DMS53 treated with DMSO at 0.1 percent for 48 hours (cell line): Measurements from ENCODE around the gene IKZF1.

Experiments used
- DNase-seq: peaks from one replicate; lab custom pipeline; 2025; ENCODE audit not compliant: unreplicated experiment; lab: John Stamatoyannopoulos, UW

The IKZF1 gene

DNA sequence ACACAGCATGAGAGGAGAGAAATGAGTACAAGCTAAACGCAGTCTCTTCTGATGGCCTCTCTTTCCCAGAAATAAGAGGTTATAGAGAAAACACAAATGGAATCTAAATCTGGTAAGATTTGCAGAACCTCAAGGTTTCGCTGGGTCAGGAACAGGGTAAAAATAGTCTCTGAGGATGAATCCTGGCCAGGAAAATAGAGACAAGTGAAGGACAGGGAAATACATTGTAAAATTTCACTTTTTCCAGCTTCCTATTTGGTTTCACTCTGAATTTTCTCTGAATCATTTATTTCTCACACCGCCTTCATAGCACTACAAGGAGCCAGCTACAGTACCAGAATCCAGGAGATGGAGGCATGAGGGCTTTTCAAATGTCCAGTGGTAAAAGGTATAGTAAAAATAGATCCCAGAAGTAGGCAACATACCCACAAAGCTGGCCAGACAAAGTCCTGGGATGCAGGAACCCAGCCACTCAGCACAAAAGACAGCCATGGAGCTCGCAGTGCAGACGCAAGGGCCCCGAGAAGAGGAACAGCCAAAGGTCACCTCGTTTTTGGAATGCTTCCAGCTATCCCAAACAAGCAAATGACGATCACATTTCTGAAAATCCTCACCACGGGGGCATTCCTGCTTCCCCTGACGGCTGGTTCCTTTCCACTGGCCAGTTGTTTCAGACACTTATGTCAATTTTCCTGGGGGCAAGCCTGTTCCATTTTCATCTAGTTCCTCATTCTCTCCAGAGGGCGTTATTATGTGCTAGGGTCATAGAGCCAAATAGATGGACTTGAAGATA lies 21.5 kb upstream of the IKZF1 start:
- no peak for DNase-seq

GRCh38 chr7:50283731-50284130 lies 20.8 kb upstream of the IKZF1 start:
- DNase-seq, result no peak

- DNase-seq, result no peak
These were observed 20.2 kb upstream of the IKZF1 start for GRCh38 chr7:50284296-50284695.

DNA sequence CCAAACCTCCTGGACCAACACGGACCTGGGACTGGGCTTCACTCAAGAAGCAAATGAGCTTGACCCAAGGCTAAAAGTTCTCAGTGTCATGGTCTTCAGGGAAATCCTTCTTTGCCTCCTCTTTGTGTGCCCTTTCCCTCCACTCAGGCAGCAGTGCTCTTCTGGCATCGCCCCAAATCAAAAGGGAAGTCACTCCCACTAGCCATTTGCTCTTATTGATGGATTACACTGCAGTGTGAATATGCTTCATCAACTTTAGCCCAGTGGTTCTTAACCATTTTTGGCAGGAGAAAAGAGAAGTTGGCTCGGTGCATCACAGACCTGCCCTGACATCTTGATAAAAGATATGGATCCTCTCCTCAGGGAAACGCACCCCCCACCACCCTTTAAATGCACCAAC lies 19.2 kb upstream of the IKZF1 start:
- no peak for DNase-seq

GRCh38 chr7:50287129-50287528 lies 17.4 kb upstream of the IKZF1 start:
- DNase-seq, result no peak

DNA sequence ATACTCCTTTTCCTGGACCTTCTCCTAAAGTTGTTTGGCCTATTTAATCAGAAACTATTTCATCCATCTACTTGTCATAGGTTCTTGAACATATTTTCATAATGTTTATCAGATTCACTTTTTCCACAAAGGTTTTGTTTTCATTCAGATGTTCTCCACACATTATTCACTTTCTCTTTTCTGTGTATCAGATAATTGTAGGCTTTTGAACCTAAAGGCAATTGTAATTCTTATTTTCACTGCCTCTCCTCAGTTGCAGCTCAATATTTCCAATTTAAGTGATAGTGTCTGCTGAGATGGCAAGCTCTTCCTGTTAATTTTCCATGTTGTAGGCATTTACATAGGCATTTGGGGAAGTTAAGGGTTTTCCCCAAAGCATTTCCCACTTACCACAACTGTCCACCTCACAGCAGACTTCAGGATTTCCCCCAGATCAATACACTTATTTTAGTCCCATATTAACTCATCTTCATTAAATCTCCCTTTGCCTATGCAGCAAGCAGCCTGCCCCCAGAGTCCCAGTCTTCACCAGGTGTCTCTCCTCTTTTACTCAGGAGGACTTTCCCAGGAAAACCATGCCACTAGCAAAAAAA lies 12.3 kb upstream of the IKZF1 start:
- DNase-seq, result no peak

DNA sequence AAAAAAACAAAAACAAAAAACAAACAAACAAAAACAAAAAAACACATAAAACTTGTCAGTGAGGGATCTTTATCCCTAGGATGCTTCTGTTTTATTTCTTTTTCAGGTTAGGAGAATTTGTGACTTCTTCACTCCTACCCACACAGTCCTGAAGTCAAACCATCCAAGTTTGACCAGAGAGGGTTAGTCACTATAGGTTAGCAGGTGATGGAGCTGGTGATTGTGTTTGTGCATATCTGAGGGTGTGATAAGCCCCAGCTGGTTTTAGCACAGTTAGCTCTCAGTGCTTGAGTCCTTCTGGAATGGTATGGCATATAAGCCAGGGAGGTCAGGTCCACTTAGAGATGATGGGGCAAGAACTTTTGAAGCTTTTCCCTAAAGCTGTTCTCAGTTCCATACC lies 11.8 kb upstream of the IKZF1 start:
- DNase-seq, result no peak

DNA sequence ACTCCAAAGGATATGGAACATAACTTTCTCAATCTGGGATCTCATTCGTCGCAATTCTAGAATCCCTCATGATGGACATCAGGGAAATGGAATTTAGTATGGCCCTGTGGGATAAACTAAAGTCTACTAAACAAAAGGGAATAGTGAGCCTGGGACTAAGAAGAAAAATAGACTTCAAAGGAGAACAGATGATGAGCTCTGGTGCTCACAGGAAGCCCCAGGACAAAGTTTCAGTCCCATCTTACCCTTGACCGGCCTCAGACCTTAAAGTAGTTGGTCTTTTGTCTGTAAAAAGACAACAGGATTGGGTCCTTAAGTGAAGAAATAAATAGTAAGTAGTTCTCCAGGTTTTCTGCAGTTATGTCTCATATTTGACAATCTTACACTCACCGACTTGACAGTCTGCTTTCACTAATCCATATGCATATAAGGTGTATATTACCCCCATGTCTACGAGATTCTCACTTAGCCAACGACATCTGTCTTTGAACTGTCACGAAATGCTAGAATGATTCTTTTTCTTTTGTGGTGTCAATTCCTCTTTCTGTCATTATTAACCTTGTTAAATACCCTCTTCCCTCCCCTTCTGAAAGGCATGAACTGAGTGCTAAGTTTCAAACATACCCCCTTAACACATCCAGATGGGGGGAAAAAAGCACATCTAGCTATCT lies 10.9 kb upstream of the IKZF1 start:
- DNase-seq, result no peak

DNA sequence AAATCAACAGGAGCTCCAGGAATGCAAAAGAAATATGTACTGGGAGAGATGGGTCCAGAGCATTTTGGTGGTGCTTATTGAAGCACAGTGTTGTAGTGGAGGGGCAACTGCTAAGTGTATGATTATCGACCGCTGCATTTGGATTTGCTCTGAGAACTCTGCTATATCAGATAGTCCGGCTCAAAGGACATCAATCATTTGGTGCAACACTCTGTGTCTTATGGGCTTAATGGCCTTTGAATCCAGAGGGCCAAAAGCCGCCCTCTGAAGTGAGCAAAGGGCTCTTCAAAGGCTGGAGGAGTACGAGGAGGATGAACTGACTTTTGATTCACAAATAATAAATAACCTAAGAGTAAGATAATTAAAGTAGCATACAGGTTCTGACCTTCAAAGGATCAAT lies 9.4 kb upstream of the IKZF1 start:
- no peak for DNase-seq

GRCh38 chr7:50296799-50297198 lies 7.7 kb upstream of the IKZF1 start:
- no peak for DNase-seq

DNA sequence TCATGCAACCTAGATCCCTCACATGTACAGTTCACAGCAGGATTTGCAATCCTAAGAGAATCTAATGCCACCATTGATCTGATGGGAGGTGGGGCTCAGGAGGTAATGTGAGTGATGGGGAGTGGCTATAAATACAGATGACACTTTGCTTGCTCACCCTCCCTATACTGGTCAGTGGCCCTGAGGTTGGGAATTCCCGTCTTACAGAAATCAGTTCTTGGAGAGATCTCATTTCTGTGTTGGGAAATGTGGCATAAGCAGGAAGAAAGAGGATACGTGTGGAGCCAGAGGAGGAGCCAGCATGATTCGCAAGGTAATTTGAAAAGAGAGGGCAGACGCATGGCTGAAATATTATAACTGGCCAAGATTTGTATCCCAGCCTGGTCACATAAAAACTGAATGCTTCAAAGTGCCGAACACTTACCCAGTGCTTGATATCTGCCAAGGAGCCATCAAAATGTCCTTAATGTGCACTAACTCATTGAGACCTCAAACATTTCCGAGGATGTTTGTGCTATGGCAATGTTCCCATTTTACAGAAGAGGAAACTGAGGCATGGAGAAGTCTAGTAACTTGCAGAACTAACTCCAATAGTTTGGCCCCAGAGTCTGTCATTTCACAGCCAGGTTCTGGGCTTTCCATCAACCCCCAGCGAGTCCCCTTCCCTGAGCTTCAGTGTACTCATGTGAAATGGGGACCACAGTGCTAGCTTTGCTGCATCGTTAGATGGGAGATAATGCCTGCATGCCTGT lies 5.5 kb upstream of the IKZF1 start:
- DNase-seq, result no peak

DNA sequence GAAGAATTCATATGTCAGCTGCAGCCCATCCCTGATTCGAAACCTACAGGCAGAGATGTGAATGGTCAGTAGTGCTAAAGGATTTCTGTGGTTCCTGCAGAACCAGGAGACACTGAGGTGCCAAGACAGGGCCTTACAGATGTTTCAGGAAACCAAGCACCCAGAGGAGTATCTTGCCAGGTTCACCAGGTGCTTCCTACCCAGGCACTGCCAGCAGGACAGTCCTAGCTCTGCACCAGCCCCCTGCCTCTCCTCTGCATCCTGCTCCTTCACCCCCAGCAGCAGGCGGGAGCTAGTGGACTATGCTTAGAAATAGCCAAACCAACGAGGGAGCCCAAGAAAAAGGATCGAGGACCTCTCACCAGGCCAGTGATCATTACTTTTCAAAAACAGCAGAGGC lies 4.2 kb upstream of the IKZF1 start:
- DNase-seq, result no peak

DNA sequence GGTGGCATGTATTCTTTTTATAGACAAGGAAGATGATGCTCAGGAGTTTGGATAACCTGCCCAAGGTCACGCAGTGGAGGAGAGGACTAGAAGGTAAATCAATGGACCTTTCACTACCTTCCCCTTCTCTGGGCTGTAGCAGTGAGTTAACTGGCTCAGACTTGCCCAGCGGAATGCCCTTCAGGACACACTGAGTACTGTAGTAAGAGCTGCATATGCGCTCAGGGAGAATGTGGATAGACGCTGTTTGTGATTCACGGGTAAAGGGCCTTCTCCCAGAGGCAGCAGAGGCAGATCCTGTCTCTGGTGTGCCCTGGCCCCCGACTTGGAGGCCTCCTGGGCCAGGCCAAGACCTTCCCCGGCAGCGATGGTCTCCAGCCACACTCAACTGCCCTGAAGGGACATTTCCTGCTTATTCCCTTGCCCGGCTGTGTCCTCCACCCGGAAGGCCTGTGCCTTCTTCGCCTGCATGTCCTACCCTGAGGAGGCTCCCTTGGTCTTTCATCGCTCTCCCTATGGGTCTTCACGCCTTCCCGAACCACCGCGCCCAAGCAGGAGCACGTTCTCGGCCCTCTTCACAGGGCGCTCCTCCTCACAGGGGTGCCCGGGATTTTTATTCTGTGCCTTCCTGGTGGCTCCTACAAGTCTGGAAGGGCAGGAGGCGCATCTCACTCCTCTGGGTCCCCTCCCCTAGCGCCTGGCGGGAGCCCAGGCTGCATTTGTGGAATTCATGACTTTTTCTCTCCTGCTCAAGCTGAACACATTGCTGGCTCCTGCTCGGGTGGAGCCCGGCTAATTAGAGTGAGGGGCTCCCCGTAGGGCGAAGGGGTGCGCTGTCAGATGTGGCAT lies 1.8 kb upstream of the IKZF1 start:
- no peak for DNase-seq

- no peak for DNase-seq
These were observed 984 bp upstream of the IKZF1 start for GRCh38 chr7:50303335-50304128.

DNA sequence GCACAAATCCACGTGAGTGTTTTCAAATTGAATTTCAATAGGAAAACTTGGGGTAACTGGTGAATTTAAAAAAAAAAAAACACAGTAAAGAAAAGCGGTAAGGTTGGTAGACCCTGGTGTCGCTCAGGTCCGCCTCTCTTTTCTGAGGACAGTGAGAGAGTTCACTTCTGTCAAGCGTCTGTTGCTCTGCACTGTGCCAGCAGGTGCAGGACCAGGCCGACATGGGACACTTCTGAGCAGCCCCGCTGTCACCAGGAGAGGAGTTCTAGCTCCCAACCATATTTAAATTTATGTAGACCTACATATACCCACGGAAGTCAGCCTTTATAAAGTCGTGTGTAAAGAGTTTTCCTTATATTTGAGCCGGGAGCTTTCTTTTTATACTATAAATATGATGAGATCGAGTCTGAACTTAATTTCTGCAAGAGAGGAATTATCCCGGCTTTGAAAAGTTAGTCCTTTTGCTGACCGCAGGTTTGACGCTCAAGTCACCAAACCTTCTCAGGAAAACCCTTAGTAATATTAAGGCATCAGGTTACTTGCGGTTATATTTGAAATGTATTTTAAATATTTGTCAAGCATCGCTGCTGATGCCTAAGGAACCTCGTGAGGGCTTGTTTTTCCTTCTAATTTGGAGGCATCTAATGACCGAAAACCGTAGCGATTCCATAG lies 531 bp downstream of the IKZF1 start:
- no peak for DNase-seq

DNA sequence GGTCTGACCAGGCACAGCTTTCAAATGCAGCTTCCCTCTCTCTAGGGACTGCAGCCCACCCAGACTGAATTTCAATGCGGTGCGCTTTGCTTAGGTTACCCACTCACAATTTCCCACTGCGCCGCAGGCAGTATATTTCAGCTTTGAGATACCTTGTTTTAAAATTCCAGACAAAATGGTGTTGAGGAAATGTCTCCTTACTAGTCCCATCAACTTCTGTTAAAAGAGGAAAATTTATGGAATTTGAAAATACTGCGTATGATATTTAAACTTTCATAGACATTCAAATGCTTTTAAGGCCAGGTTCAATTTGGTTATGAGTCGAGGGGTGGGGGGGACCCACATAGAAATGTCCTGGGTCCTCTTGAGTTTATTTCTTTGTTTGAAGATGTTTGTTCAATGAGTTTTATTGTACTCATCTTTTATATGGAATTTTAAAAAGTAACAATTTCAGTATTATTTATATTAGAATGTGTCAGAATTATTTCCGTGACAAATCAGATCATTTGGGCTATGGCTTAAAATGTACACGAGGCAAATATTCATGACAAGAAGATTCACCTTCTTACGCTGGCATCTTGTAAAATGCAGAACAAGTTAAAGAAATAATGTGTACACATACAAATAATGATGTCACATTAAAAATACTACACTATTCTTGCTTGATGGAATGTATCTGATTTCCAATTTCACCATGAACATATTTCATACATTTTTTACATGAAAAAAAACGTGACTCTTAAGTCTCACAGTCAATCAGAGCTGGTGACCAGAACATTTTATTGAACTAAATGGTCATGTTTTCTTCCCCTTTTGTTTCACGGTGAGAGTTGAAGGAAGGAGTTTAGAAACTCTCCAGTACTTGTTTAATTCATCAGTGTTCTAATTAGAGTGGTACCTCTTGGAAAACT lies 1.3 kb downstream of the IKZF1 start:
- no peak for DNase-seq

GRCh38 chr7:50306494-50307367 lies 2.2 kb downstream of the IKZF1 start:
- no peak for DNase-seq
